ENCODE results near the gene PRDM16.

Gene PRDM16

GRCh38 chr1:3056641-3057040 is 12.4 kb upstream of the PRDM16 start:
- no peak for TF ChIP-seq TCF4 (CRISPR knock-in tag; IDR thresholded peaks at IDR 0.05; ENCODE audit: borderline replicate concordance)
- TF ChIP-seq CSRNP3 (CRISPR knock-in tag; IDR thresholded peaks at IDR 0.05): no peak
- TF ChIP-seq SNAI2 (CRISPR knock-in tag; IDR thresholded peaks at IDR 0.05): no peak
- no peak for TF ChIP-seq RARB (CRISPR knock-in tag; IDR thresholded peaks at IDR 0.05)
- TF ChIP-seq ISL1 (CRISPR knock-in tag; IDR thresholded peaks at IDR 0.05): no peak
- TF ChIP-seq PPARA (CRISPR knock-in tag; IDR thresholded peaks at IDR 0.05; ENCODE audit: borderline replicate concordance): no peak
- TF ChIP-seq OSR1 (CRISPR knock-in tag; IDR thresholded peaks at IDR 0.05): no peak
- no peak for TF ChIP-seq ZNF8 (CRISPR knock-in tag; IDR thresholded peaks at IDR 0.05)
- TF ChIP-seq, protein P1, sequence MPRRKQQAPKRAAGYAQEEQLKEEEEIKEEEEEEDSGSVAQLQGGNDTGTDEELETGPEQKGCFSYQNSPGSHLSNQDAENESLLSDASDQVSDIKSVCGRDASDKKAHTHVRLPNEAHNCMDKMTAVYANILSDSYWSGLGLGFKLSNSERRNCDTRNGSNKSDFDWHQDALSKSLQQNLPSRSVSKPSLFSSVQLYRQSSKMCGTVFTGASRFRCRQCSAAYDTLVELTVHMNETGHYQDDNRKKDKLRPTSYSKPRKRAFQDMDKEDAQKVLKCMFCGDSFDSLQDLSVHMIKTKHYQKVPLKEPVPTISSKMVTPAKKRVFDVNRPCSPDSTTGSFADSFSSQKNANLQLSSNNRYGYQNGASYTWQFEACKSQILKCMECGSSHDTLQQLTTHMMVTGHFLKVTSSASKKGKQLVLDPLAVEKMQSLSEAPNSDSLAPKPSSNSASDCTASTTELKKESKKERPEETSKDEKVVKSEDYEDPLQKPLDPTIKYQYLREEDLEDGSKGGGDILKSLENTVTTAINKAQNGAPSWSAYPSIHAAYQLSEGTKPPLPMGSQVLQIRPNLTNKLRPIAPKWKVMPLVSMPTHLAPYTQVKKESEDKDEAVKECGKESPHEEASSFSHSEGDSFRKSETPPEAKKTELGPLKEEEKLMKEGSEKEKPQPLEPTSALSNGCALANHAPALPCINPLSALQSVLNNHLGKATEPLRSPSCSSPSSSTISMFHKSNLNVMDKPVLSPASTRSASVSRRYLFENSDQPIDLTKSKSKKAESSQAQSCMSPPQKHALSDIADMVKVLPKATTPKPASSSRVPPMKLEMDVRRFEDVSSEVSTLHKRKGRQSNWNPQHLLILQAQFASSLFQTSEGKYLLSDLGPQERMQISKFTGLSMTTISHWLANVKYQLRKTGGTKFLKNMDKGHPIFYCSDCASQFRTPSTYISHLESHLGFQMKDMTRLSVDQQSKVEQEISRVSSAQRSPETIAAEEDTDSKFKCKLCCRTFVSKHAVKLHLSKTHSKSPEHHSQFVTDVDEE (CRISPR knock-in tag; IDR thresholded peaks at IDR 0.05): no peak
- no peak for TF ChIP-seq CSDC2 (CRISPR knock-in tag; IDR thresholded peaks at IDR 0.05)
- no peak for TF ChIP-seq PATZ1 (CRISPR knock-in tag; IDR thresholded peaks at IDR 0.05; ENCODE audit: borderline replicate concordance)
- ATAC-seq: no peak

DNA sequence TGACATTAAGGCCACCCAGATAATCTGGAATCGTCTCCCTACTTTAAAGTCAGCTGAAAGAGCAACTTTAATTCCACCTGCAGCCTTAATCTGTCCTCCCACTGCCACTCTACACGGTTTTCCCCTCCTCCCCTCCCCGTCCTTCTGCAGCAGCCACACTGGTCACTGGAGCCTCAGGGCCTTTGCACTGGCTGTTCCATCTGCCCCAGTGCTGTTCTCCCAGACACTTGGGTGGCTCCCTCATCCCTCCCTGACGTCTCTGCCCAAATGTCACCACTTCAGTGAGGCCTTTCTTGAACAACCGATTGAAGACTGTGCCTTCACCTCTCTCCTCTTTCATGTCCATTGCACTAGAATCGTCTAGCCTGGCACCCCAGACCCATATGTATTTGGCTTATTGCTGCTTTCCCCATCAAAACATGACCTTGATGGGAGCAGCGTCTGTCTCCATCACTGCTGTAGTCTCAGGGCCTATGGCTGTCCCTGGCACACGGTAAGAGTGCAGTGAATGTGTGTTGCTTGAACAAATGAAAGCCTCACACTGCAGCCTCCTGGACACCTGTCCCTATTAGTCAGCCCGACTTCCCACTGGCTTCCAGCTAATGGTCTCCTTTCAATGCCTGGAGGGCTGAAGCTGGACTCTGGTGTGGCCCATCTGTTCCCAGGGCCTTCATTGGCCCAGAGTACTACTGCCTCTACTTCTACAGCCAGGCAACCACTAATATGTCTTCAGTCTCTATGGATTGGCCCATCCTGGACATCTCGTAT is 10.6 kb upstream of the PRDM16 start:
- no peak for ATAC-seq

DNA sequence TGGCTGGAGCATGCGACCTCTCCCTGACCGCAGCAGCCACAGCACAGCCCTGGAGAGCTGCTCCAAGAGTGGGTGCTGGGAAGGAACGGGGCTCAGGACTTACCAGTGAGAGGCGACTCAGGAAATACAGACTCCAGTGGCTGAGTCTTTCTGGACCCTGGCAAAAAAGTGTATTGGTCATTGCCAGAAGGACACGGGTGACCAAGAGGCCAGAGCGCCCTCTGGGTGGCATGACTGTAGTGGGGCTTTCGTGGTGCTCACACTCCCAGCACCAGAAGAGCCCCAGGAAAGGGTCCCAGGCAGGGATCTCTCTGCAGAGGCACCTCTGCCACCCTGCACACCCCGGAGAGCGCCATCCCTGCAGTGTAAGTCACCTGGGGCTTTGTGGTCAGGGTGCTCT is 8.9 kb upstream of the PRDM16 start:
- ATAC-seq: no peak
- no peak for TF ChIP-seq CSDC2 (CRISPR knock-in tag; IDR thresholded peaks at IDR 0.05)
- TF ChIP-seq GLIS3 (CRISPR knock-in tag; IDR thresholded peaks at IDR 0.05): no peak
- TF ChIP-seq POU6F1 (CRISPR knock-in tag; IDR thresholded peaks at IDR 0.05; ENCODE audit: borderline replicate concordance, low read depth): no peak
- no peak for TF ChIP-seq SNAI2 (CRISPR knock-in tag; IDR thresholded peaks at IDR 0.05)
- no peak for TF ChIP-seq TCF4 (CRISPR knock-in tag; IDR thresholded peaks at IDR 0.05; ENCODE audit: borderline replicate concordance)
- TF ChIP-seq TOX (CRISPR knock-in tag; IDR thresholded peaks at IDR 0.05; ENCODE audit: borderline replicate concordance): no peak
- TF ChIP-seq ESRRG (CRISPR knock-in tag; IDR thresholded peaks at IDR 0.05): no peak
- no peak for TF ChIP-seq ZNF8 (CRISPR knock-in tag; IDR thresholded peaks at IDR 0.05)
- TF ChIP-seq ARNTL (CRISPR knock-in tag; IDR thresholded peaks at IDR 0.05; ENCODE audit: borderline replicate concordance, low read depth): no peak
- TF ChIP-seq CSRNP3 (CRISPR knock-in tag; IDR thresholded peaks at IDR 0.05): no peak
- TF ChIP-seq, protein P1 (CRISPR knock-in tag; IDR thresholded peaks at IDR 0.05): no peak
- no peak for TF ChIP-seq OSR1 (CRISPR knock-in tag; IDR thresholded peaks at IDR 0.05)
- no peak for TF ChIP-seq ZNF70 (CRISPR knock-in tag; IDR thresholded peaks at IDR 0.05)
- no peak for TF ChIP-seq ZNF565 (CRISPR knock-in tag; conservative IDR thresholded peaks at IDR 0.05; ENCODE audit: low read depth)

More for the DNA sequence above, 10.6 kb upstream of the PRDM16 start:
- TF ChIP-seq OSR1 (CRISPR knock-in tag; IDR thresholded peaks at IDR 0.05): no peak
- TF ChIP-seq, protein P1 (CRISPR knock-in tag; IDR thresholded peaks at IDR 0.05): no peak
